C4-2B (cell line): ENCODE data around the gene RHEBL1.

Experiments used
- H3K27ac ChIP-seq: fragments of 450-650 bp; 2 replicates; pipeline ENCODE4 v1.5.1; 2017
- CTCF ChIP-seq: fragments of 450-650 bp; conservative IDR thresholded peaks from 2 replicates; pipeline ENCODE4 v1.5.1; 2017; ENCODE audit warnings: mild to moderate bottlenecking
- ZFX ChIP-seq: fragments of 450-650 bp; IDR thresholded peaks from 2 replicates; pipeline ENCODE4 v1.6.1; 2017

Gene RHEBL1

DNA sequence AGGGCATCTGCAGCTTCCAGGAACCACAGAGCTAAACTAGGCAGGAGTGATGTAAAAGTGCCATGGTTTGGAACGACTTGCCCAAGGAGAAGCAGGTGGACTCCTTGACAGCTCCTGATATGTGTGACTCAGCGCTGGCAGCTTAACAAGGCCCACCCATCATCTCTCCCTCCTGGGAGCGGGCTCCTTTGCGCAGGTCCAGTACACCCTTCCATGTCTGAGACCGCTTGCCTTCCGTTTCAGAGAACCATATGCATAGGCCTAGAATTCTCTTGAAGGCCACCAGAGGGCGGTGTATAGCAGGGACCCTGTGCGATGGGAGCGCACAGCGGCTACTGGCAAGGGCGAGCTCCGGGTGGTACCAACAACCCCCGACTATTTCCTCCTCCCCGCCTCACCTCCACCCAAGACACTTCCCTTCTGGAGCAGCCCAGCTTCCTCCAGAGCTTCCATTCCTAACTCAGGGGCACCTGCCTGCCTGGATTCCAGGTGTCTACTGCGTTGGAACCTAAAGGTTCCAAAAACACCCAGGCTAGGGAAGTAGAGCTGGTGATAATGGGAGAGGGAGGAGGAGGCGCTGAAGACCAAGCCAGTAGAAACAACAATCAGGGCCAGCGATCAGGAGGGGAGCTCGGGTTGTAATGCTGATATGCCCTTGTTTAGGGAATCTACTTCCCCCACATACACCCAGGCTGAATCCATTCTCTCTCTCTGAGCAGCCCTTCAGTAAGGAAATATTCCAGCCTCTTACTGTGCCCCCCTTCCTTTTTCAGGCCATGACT lies 18.6 kb upstream of the RHEBL1 start:
- TF ChIP-seq CTCF = peak; percentile 96
- TF ChIP-seq ZFX = no peak
- no peak overlapping the region for H3K27ac ChIP-seq

- no peak overlapping the region for H3K27ac ChIP-seq
- TF ChIP-seq ZFX (no peak), CTCF (no peak)
These were observed 16.3 kb upstream of the RHEBL1 start for GRCh38 chr12:49086116-49086515.

DNA sequence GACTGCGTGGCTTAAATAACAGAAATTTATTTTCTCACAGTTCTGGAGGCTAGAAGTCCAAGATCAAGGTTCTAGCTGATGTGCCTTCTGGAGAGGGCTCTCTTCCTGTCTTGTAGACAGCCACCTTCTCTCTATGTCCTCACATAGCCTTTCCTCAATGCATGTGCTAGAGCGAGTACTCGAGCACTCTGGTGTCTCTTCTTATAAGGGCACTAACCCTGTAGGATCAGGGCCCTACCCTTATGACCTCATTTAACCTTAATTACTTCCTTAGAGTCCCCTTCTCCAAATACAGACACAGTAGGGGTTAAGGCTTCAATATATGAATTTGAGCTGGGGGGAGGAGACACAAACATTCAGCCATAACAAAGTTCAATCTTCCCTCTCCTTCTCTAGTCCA lies 14.7 kb upstream of the RHEBL1 start:
- TF ChIP-seq ZFX (no peak), CTCF (no peak)
- H3K27ac ChIP-seq = no peak overlapping the region

- no peak for TF ChIP-seq CTCF
- TF ChIP-seq ZFX = no peak
- H3K27ac ChIP-seq = no peak overlapping the region
These were observed 10.0 kb upstream of the RHEBL1 start for GRCh38 chr12:49079793-49080192.

GRCh38 chr12:49070971-49071370 lies 1.2 kb upstream of the RHEBL1 start:
- TF ChIP-seq ZFX = no peak
- TF ChIP-seq CTCF = no peak
- no peak overlapping the region for H3K27ac ChIP-seq

GRCh38 chr12:49068879-49069506 lies 786 bp downstream of the RHEBL1 start:
- TF ChIP-seq ZFX (no peak), CTCF (no peak)
- H3K27ac ChIP-seq = peak overlapping the region; percentile 42

DNA sequence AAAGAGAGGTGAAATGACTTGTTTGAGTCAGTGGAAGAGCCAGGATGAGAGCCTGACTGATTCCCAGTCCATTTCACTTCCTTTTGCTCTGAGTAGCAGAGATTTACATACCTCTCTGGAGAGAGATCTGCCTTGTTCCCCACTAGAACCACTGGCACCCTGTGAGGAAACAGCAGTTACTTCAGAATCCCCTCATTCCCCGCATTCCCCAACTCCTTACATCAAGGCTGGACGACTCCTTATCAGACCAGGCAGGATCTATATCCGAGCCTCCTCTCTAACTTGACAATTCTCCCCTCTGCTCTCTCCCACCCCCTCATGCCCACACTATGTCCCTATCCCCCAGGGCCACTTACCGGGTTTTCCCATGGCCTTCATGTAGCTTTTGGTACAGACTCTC lies 3.7 kb downstream of the RHEBL1 start:
- TF ChIP-seq ZFX (no peak), CTCF (no peak)
- H3K27ac ChIP-seq = no peak overlapping the region
